Testis (tissue), 2 donors: ENCODE results near the gene ASL.
"Not testable (repeated sequence)": the region's sequence is repeated elsewhere in the genome, so short reads cannot be mapped to it uniquely, and the experiment has no call there.

Experiments
- CTCF ChIP-seq, 3 experiments: fragments of 450-650 bp in 2 of 3; fragments of 200-600 bp in 1 of 3; sonication (generic) in 1 of 3; IDR thresholded peaks; one replicate each; pipeline ENCODE4 v1.5.1; 2016 to 2019; ENCODE audit warnings: antibody characterized with exemption in 3 of 3, mild to moderate bottlenecking in 2 of 3, moderate library complexity in 1 of 3
- POLR2A ChIP-seq: fragments of 450-650 bp; IDR thresholded peaks from one replicate; pipeline ENCODE4 v1.6.1; 2017; ENCODE audit warnings: antibody characterized with exemption, mild to moderate bottlenecking, moderate library complexity

GRCh38 chr7:66072208-66072607, 3.4 kb upstream of the ASL start:
- not testable (repeated sequence) for TF ChIP-seq POLR2A; CTCF (IDR thresholded peaks at IDR 0.05)
